Lung (tissue), 12 donors: ENCODE measurements around the gene LMOD3. TPM values are rescaled to one million over a fixed set of nuclear protein-coding genes. Genes with fewer than 3 reads are reported as not detected.

ENCODE experiments used
- ATAC-seq: fragments of 200-7000 bp; cut with Tn5 transposase; one replicate; pipeline ENCODE4 v1.9.1; 2020; ENCODE audit warnings: moderate number of reproducible peaks; ENCODE audit not compliant: insufficient read depth, low FRiP score
- DNase-seq, 3 donors: peaks; one replicate each; pipeline ENCODE4 v3.0.0-alpha.2; 2013 to 2017
- H3K27ac ChIP-seq, 2 donors: one replicate each; pipeline ENCODE4 v1.5.1; 2013; ENCODE audit warnings: mild to moderate bottlenecking in 2 of 2, moderate library complexity in 2 of 2, control low read depth in 1 of 2, inconsistent platforms in 1 of 2, low read depth in 1 of 2, low read length in 1 of 2
- H3K27me3 ChIP-seq, 3 donors: one replicate each; pipeline ENCODE4 v1.5.1; 2013; ENCODE audit warnings: low read length in 2 of 3; ENCODE audit not compliant: control insufficient read depth in 3 of 3, insufficient read depth in 3 of 3
- H3K36me3 ChIP-seq, 4 donors: one replicate each; pipeline ENCODE4 v1.5.1; 2013; ENCODE audit warnings: low read length in 4 of 4, mild to moderate bottlenecking in 1 of 4, moderate library complexity in 1 of 4; ENCODE audit not compliant: control insufficient read depth in 4 of 4, insufficient read depth in 4 of 4
- H3K4me1 ChIP-seq, 5 donors: one replicate each; pipeline ENCODE4 v1.5.1; 2013; ENCODE audit warnings: low read length in 5 of 5, mild to moderate bottlenecking in 2 of 5, moderate library complexity in 1 of 5; ENCODE audit not compliant: control insufficient read depth in 5 of 5, insufficient read depth in 5 of 5
- H3K4me3 ChIP-seq: one replicate; pipeline ENCODE4 v1.5.1; 2013; ENCODE audit warnings: mild to moderate bottlenecking, control low read depth, moderate library complexity
- H3K9ac ChIP-seq, 2 donors: one replicate each; pipeline ENCODE4 v1.5.1; 2013; ENCODE audit warnings: low read length in 2 of 2, control low read depth in 1 of 2; ENCODE audit not compliant: insufficient read depth in 1 of 2
- H3K9me3 ChIP-seq, 4 donors: one replicate each; pipeline ENCODE4 v1.5.1; 2013; ENCODE audit warnings: low read length in 3 of 4, mild to moderate bottlenecking in 1 of 4, moderate library complexity in 1 of 4; ENCODE audit not compliant: control insufficient read depth in 4 of 4, insufficient read depth in 3 of 4
- CTCF ChIP-seq: IDR thresholded peaks from 2 replicates; pipeline ENCODE4 v1.5.1; 2012; ENCODE audit warnings: mild to moderate bottlenecking; ENCODE audit errors: control extremely low read depth, extremely low read depth
- WGBS, 2 donors: extraction: QIAGEN DNeasy Blood & Tissue Kit; methylation state at CpG; one replicate each; pipeline ENCODE4 v1.1.7; 2013; 5-methylcytosine and 5-hydroxymethylcytosine counted together
- polyA plus RNA-seq, 2 donors: library from polyadenylated mRNA; stranded (reverse); fragments of 200-250 nt; gene quantifications; one replicate each; pipeline ENCODE4 v1.2.1, GENCODE V29; 2013
- total RNA-seq, 2 donors: library from RNA; depleted of rRNA in 1 of 2; stranded (reverse); fragments of >200 nt in 1 of 2; gene quantifications; one replicate each; pipeline ENCODE4 v1.2.1, GENCODE V29; 2014 to 2021
- donor health status: control.
- donor health status: control.
- donor health status: Bipolar disorder and iron deficiency.
- donor health status: healthy.
- donor health status: DM: yes; HTN: yes; CAD: no.

The LMOD3 gene
- total and polyA plus RNA-seq, 4 donors, result 0.08 to 0.14 (median 0.12) TPM

- no peaks in the 10 kb centered on the region for H3K9me3 ChIP-seq
- TF ChIP-seq CTCF, result no peak
- ATAC-seq, result no peak
Measured at GRCh38 chr3:69116162-69116561, 6.2 kb downstream of the LMOD3 start.

GRCh38 chr3:69115731-69116130 lies 6.7 kb downstream of the LMOD3 start:
- ATAC-seq (no peak), DNase-seq (no peak)
- no peaks in the 10 kb centered on the region for H3K27me3 ChIP-seq
- H3K27ac ChIP-seq, result peak overlapping the region in 1 of 2 donors; percentile 80
- H3K9me3 ChIP-seq, result no peaks in the 10 kb centered on the region
- WGBS, 2 donors, result 50 to 74% methylated on average over 2 of the region's 2 CpGs
- no peak for TF ChIP-seq CTCF
- no peaks in the 10 kb centered on the region for H3K36me3 ChIP-seq
- peaks cover 0 to 20% (median 5%) of the 10 kb centered on the region in 5 donors for H3K4me1 ChIP-seq
- no peak overlapping the region for H3K9ac ChIP-seq
- no peak overlapping the region for H3K4me3 ChIP-seq

More at GRCh38 chr3:69116162-69116561, 6.2 kb downstream of the LMOD3 start:
- Histone ChIP-seq H3K27me3 (no peaks in the 10 kb centered on the region), H3K9ac (no peak overlapping the region), H3K27ac (peak overlapping the region in 1 of 2 donors; percentile 76), H3K4me1 (peaks cover 0 to 20% (median 5%) of the 10 kb centered on the region in 5 donors), H3K4me3 (no peak overlapping the region), H3K36me3 (no peaks in the 10 kb centered on the region)
- DNase-seq, result no peak
- 83 to 91% methylated on average over 4 of the region's 4 CpGs for WGBS, 2 donors

GRCh38 chr3:69113536-69113935 lies 8.9 kb downstream of the LMOD3 start:
- Histone ChIP-seq H3K9ac (no peak overlapping the region), H3K4me3 (no peak overlapping the region), H3K27me3 (no peaks in the 10 kb centered on the region), H3K4me1 (peaks cover 0 to 13% (median 5%) of the 10 kb centered on the region in 5 donors), H3K27ac (peak overlapping the region in 1 of 2 donors; percentile 77), H3K36me3 (no peaks in the 10 kb centered on the region), H3K9me3 (no peaks in the 10 kb centered on the region)
- TF ChIP-seq CTCF, result no peak
- DNase-seq (peak; percentile 37 to 87 (median 81)), ATAC-seq (peak; percentile 62)
- WGBS, 2 donors, result 79 to 89% methylated on average over 3 of the region's 3 CpGs
